Measurements from ENCODE around the gene PADI3.

Gene PADI3

GRCh38 chr1:17260264-17260663, 11.4 kb downstream of the PADI3 start:
- TF ChIP-seq REST (IDR thresholded peaks at IDR 0.05; ENCODE audit: insufficient replicate concordance, low read depth) (no peak), GABPA (IDR thresholded peaks at IDR 0.05; ENCODE audit: low read depth) (no peak), SPI1 (IDR thresholded peaks at IDR 0.05; ENCODE audit: borderline replicate concordance, low read depth) (no peak)
- Histone ChIP-seq H3K4me3 (replicated peaks; ENCODE audit: insufficient read depth, low read length) (no peak overlapping the region), H3K27me3 (ENCODE audit: insufficient read depth, poor library complexity, severe bottlenecking) (no peaks in the 10 kb centered on the region), H3K27ac (replicated peaks) (no peak overlapping the region)
- DNase-seq (ENCODE audit: low read depth in 1 of 2, low spot score in 1 of 2), result no peak

- H3K27ac ChIP-seq (replicated peaks), result no peak overlapping the region
- no peak for TF ChIP-seq GABPA (IDR thresholded peaks at IDR 0.05; ENCODE audit: low read depth)
- no peak for TF ChIP-seq REST (IDR thresholded peaks at IDR 0.05; ENCODE audit: insufficient replicate concordance, low read depth)
- no peak for TF ChIP-seq CTCF (IDR thresholded peaks at IDR 0.05; ENCODE audit: insufficient read depth, low read length)
- no peak for TF ChIP-seq SPI1 (IDR thresholded peaks at IDR 0.05; ENCODE audit: borderline replicate concordance, low read depth)
- no peak for TF ChIP-seq POLR2AphosphoS5 (IDR thresholded peaks at IDR 0.05; ENCODE audit: low read depth)
- no peaks in the 10 kb centered on the region for H3K27me3 ChIP-seq (ENCODE audit: insufficient read depth, poor library complexity, severe bottlenecking)
- H3K4me3 ChIP-seq (replicated peaks; ENCODE audit: insufficient read depth, low read length), result no peak overlapping the region
- no peak for DNase-seq (ENCODE audit: low read depth in 1 of 2, low spot score in 1 of 2)
These were observed 11.8 kb downstream of the PADI3 start for GRCh38 chr1:17260738-17261137.

- Histone ChIP-seq H3K27ac (replicated peaks) (no peak overlapping the region), H3K27me3 (ENCODE audit: insufficient read depth, poor library complexity, severe bottlenecking) (no peaks in the 10 kb centered on the region), H3K4me3 (replicated peaks; ENCODE audit: insufficient read depth, low read length) (no peak overlapping the region)
- DNase-seq (ENCODE audit: low read depth in 1 of 2, low spot score in 1 of 2), result no peak
- TF ChIP-seq SPI1 (IDR thresholded peaks at IDR 0.05; ENCODE audit: borderline replicate concordance, low read depth), result no peak
- no peak for TF ChIP-seq REST (IDR thresholded peaks at IDR 0.05; ENCODE audit: insufficient replicate concordance, low read depth)
- no peak for TF ChIP-seq CTCF (IDR thresholded peaks at IDR 0.05; ENCODE audit: insufficient read depth, low read length)
- TF ChIP-seq POLR2AphosphoS5 (IDR thresholded peaks at IDR 0.05; ENCODE audit: low read depth), result no peak
- TF ChIP-seq GABPA (IDR thresholded peaks at IDR 0.05; ENCODE audit: low read depth), result no peak
These were observed 15.0 kb downstream of the PADI3 start for GRCh38 chr1:17263936-17264335.

- no peak for TF ChIP-seq POLR2AphosphoS5 (IDR thresholded peaks at IDR 0.05; ENCODE audit: low read depth)
- TF ChIP-seq SPI1 (IDR thresholded peaks at IDR 0.05; ENCODE audit: borderline replicate concordance, low read depth), result no peak
- no peak for TF ChIP-seq CTCF (IDR thresholded peaks at IDR 0.05; ENCODE audit: insufficient read depth, low read length)
- TF ChIP-seq REST (IDR thresholded peaks at IDR 0.05; ENCODE audit: insufficient replicate concordance, low read depth), result no peak
- TF ChIP-seq GABPA (IDR thresholded peaks at IDR 0.05; ENCODE audit: low read depth), result no peak
- DNase-seq (ENCODE audit: low read depth in 1 of 2, low spot score in 1 of 2), result no peak
- H3K4me3 ChIP-seq (replicated peaks; ENCODE audit: insufficient read depth, low read length), result no peak overlapping the region
- H3K27ac ChIP-seq (replicated peaks), result no peak overlapping the region
- no peaks in the 10 kb centered on the region for H3K27me3 ChIP-seq (ENCODE audit: insufficient read depth, poor library complexity, severe bottlenecking)
These were observed 15.6 kb downstream of the PADI3 start for GRCh38 chr1:17264470-17264869.
